ENCODE measurements around the gene STUB1.

DNA sequence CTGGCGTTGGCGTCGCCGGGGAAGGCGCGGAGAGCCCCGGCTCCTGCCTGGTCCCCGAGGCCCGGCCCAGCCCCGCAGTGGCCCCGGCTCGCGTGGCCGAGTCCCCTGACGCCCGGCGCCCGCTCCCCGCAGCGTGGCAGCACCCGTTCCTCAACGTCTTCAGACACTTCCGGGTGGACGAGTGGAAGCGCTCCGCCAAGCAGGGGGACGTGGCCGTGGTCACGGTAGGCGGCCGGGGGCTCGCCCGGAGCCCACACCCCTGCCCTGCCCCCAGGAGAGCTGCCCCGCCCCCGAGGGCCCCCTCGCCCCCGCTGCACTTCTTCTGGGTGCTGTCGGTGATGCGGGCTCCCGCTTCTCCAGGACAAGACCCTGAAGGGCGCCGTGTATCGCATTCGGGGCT lies 30.6 kb upstream of the STUB1 start:
- TF ChIP-seq ZC3H10 (CRISPR knock-in tag; IDR thresholded peaks at IDR 0.05): no peak
- TF ChIP-seq PATZ1 (CRISPR knock-in tag; IDR thresholded peaks at IDR 0.05; ENCODE audit: borderline replicate concordance): no peak
- no peak for TF ChIP-seq ZNF70 (CRISPR knock-in tag; IDR thresholded peaks at IDR 0.05)
- TF ChIP-seq ZFP30 (CRISPR knock-in tag; IDR thresholded peaks at IDR 0.05): no peak
- TF ChIP-seq GLIS3 (CRISPR knock-in tag; IDR thresholded peaks at IDR 0.05): no peak
- no peak for TF ChIP-seq CSDC2 (CRISPR knock-in tag; IDR thresholded peaks at IDR 0.05)
- TF ChIP-seq RARB (CRISPR knock-in tag; IDR thresholded peaks at IDR 0.05): no peak
- no peak for TF ChIP-seq ZFP3 (CRISPR knock-in tag; IDR thresholded peaks at IDR 0.05)
- no peak for TF ChIP-seq PPARA (CRISPR knock-in tag; IDR thresholded peaks at IDR 0.05; ENCODE audit: borderline replicate concordance)
- no peak for TF ChIP-seq ARNTL (CRISPR knock-in tag; IDR thresholded peaks at IDR 0.05; ENCODE audit: borderline replicate concordance, low read depth)
- TF ChIP-seq TSHZ2 (CRISPR knock-in tag; IDR thresholded peaks at IDR 0.05): no peak

Data from SK-N-SH treated with all-trans-retinoic acid at 6 μM for 48 hours (cell line).